Stomach (tissue), 9 donors: Measurements from ENCODE around the gene IQCM. TPM values are rescaled to one million over a fixed set of nuclear protein-coding genes. Genes with fewer than 3 reads are reported as not detected.
"Not testable (repeated sequence)": the region's sequence is repeated elsewhere in the genome, so short reads cannot be mapped to it uniquely, and the experiment has no call there.

Source experiments
- DNase-seq, 2 donors: peaks; one replicate each; pipeline versions ENCODE4 v3.0.0 to v3.0.0-alpha.2; 2013 to 2019
- H3K27ac ChIP-seq, 5 donors: fragments of 200-600 bp in 4 of 5; sonication (generic) in 4 of 5; one replicate each; pipeline ENCODE4 v1.5.1; 2013 to 2019; ENCODE audit warnings: mild to moderate bottlenecking in 1 of 5, moderate library complexity in 1 of 5
- H3K27me3 ChIP-seq, 3 donors: fragments of 200-600 bp; sonication (generic); one replicate each; pipeline ENCODE4 v1.5.1; 2017 to 2019; ENCODE audit warnings: mixed run types in 1 of 3
- H3K36me3 ChIP-seq, 4 donors: fragments of 200-600 bp; sonication (generic); 1 replicate in 3 of 4; 2 replicates in 1 of 4; pipeline ENCODE4 v1.5.1; 2016 to 2019
- H3K4me1 ChIP-seq, 4 donors: fragments of 200-600 bp; sonication (generic); one replicate each; pipeline ENCODE4 v1.5.1; 2016 to 2019
- H3K4me3 ChIP-seq, 4 donors: fragments of 200-600 bp; sonication (generic) in 3 of 4; one replicate each; pipeline ENCODE4 v1.5.1; 2016 to 2019; ENCODE audit warnings: mild to moderate bottlenecking in 1 of 4
- H3K9me3 ChIP-seq, 4 donors: fragments of 200-600 bp; sonication (generic); one replicate each; pipeline ENCODE4 v1.5.1; 2016 to 2019
- CTCF ChIP-seq, 7 experiments: fragments of 450-650 bp in 4 of 7; fragments of 200-600 bp in 3 of 7; sonication (generic) in 3 of 7; IDR thresholded peaks; one replicate each; pipeline ENCODE4 v1.5.1; 2016 to 2019; ENCODE audit warnings: antibody characterized with exemption in 7 of 7, control low read depth in 2 of 7, mild to moderate bottlenecking in 1 of 7
- EP300 ChIP-seq: sonication (generic); formaldehyde crosslinking; IDR thresholded peaks from one replicate; pipeline ENCODE4 v1.6.1; 2017; ENCODE audit warnings: antibody characterized with exemption
- POLR2A ChIP-seq, 4 donors: fragments of 450-650 bp; IDR thresholded peaks; one replicate each; pipeline ENCODE4 v1.6.1; 2016; ENCODE audit warnings: antibody characterized with exemption in 4 of 4, control low read depth in 2 of 4, mild to moderate bottlenecking in 1 of 4, moderate library complexity in 1 of 4
- POLR2AphosphoS5 ChIP-seq, 3 donors: sonication (generic); formaldehyde crosslinking; IDR thresholded peaks; one replicate each; pipeline ENCODE4 v1.6.1; 2016; ENCODE audit warnings: antibody characterized with exemption in 3 of 3
- WGBS, 5 donors: extraction: QIAGEN DNeasy Blood & Tissue Kit in 3 of 5; methylation state at CpG; one replicate each; pipeline versions ENCODE4 v1.1.5 to v1.1.7; 2013 to 2018; 5-methylcytosine and 5-hydroxymethylcytosine counted together
- intact Hi-C: fragments of 100-400 bp; cut with DNase I; formaldehyde crosslinking; loops from one replicate; pipeline ENCODE4 v1.15.1; 2023; ENCODE audit warnings: low total_unique reads
- polyA plus RNA-seq, 3 donors: library from polyadenylated mRNA; stranded (reverse); fragments of 200-250 nt; gene quantifications; one replicate each; pipeline ENCODE4 v1.2.3, GENCODE V29; 2013
- total RNA-seq, 5 donors: library from RNA; depleted of rRNA; stranded (reverse); fragments of >200 nt; gene quantifications; one replicate each; pipeline versions ENCODE4 v1.1.0 to v1.2.3, GENCODE V29; 2014 to 2016
- donor health status: healthy with polysubstance abuse.
- donor health status: Bipolar disorder and iron deficiency.
- donor health status: healthy.

IQCM gene
- total and polyA plus RNA-seq, 8 donors: not detected

GRCh38 chr4:149511558-149512298, 303.9 kb downstream of the IQCM start:
- intact Hi-C loops: no loop called here
- H3K9me3 ChIP-seq: peaks cover 0 to 13% (median 8%) of the 10 kb centered on the region in 4 donors

GRCh38 chr4:149507309-149507708, 308.3 kb downstream of the IQCM start:
- H3K9me3 ChIP-seq: peaks cover 0 to 13% (median 8%) of the 10 kb centered on the region in 4 donors
- H3K4me1 ChIP-seq, H3K27ac ChIP-seq, DNase-seq, intact Hi-C loops, H3K4me3 ChIP-seq, H3K27me3 ChIP-seq, H3K36me3 ChIP-seq: not testable (repeated sequence)
- 90 to 100% (median 97%) methylated on average over 1 of the region's 1 CpG for WGBS, 5 donors

More at GRCh38 chr4:149511558-149512298, 303.9 kb downstream of the IQCM start:
- H3K27ac ChIP-seq: no peak overlapping the region
- H3K4me3 ChIP-seq: no peak overlapping the region
- 91 to 92% (median 91%) methylated on average over 2 of the region's 2 CpGs for WGBS, 5 donors
- H3K36me3 ChIP-seq: no peaks in the 10 kb centered on the region
- DNase-seq: no peak
- H3K4me1 ChIP-seq: no peaks in the 10 kb centered on the region
- no peak for TF ChIP-seq EP300
- no peak for TF ChIP-seq POLR2AphosphoS5 (IDR thresholded peaks at IDR 0.05)
- TF ChIP-seq POLR2A (IDR thresholded peaks at IDR 0.05): no peak
- TF ChIP-seq CTCF (IDR thresholded peaks at IDR 0.05): no peak
- no peaks in the 10 kb centered on the region for H3K27me3 ChIP-seq

- Histone ChIP-seq H3K9me3 (peaks cover 0 to 5% (median 0%) of the 10 kb centered on the region in 4 donors), H3K27ac (no peak overlapping the region), H3K27me3 (no peaks in the 10 kb centered on the region), H3K36me3 (no peaks in the 10 kb centered on the region), H3K4me3 (no peak overlapping the region), H3K4me1 (no peaks in the 10 kb centered on the region)
- no peak for DNase-seq
- TF ChIP-seq POLR2AphosphoS5 (IDR thresholded peaks at IDR 0.05): no peak
- TF ChIP-seq EP300: no peak
- TF ChIP-seq POLR2A (IDR thresholded peaks at IDR 0.05): no peak
- TF ChIP-seq CTCF (IDR thresholded peaks at IDR 0.05): no peak
- intact Hi-C loops: no loop called here
- 71 to 79% (median 72%) methylated on average over 2 of the region's 2 CpGs for WGBS, 5 donors
These were observed 314.8 kb downstream of the IQCM start for GRCh38 chr4:149500806-149501205.

GRCh38 chr4:149499726-149500125, 315.9 kb downstream of the IQCM start:
- intact Hi-C loops: no loop called here
- Histone ChIP-seq H3K4me1 (no peaks in the 10 kb centered on the region), H3K36me3 (no peaks in the 10 kb centered on the region), H3K4me3 (no peak overlapping the region), H3K27me3 (no peaks in the 10 kb centered on the region), H3K27ac (no peak overlapping the region), H3K9me3 (peaks cover 0 to 5% (median 0%) of the 10 kb centered on the region in 4 donors)
- no peak for DNase-seq
- TF ChIP-seq CTCF (IDR thresholded peaks at IDR 0.05) (no peak), POLR2A (IDR thresholded peaks at IDR 0.05) (no peak), POLR2AphosphoS5 (IDR thresholded peaks at IDR 0.05) (no peak), EP300 (no peak)
- WGBS, 5 donors: 75 to 87% (median 81%) methylated on average over 2 of the region's 2 CpGs

- Histone ChIP-seq H3K36me3 (no peaks in the 10 kb centered on the region), H3K27me3 (no peaks in the 10 kb centered on the region), H3K27ac (no peak overlapping the region), H3K4me1 (no peaks in the 10 kb centered on the region), H3K4me3 (no peak overlapping the region), H3K9me3 (peaks cover 0 to 5% (median 0%) of the 10 kb centered on the region in 4 donors)
- intact Hi-C loops: no loop called here
- no peak for DNase-seq
- WGBS, 5 donors: 34 to 69% (median 61%) methylated on average over 3 of the region's 3 CpGs
- TF ChIP-seq POLR2A (IDR thresholded peaks at IDR 0.05) (no peak), EP300 (no peak), POLR2AphosphoS5 (IDR thresholded peaks at IDR 0.05) (no peak), CTCF (IDR thresholded peaks at IDR 0.05) (no peak)
These were observed 317.4 kb downstream of the IQCM start for GRCh38 chr4:149498246-149498645.
